ENCODE data around the gene MS4A12.

- TF ChIP-seq EZH2 (IDR thresholded peaks at IDR 0.05; ENCODE audit: low read length) (no peak), CTCF (optimal IDR thresholded peaks at IDR 0.05 in 1 of 3, IDR thresholded peaks at IDR 0.05 in 1 of 3, conservative IDR thresholded peaks at IDR 0.05 in 1 of 3; ENCODE audit: extremely low read depth in 1 of 3, insufficient read depth in 2 of 3, low read length in 3 of 3) (no peak)
Observed at GRCh38 chr11:60468829-60469228, 23.7 kb upstream of the MS4A12 start.

All from keratinocyte (primary cell).